Amniotic stem cell (primary cell): ENCODE measurements around the gene PPEF2.
"Not testable (repeated sequence)": the region's sequence is repeated elsewhere in the genome, so short reads cannot be mapped to it uniquely, and the experiment has no call there.

Source experiments
- DNase-seq: peaks from one replicate; lab custom pipeline; 2025; lab: John Stamatoyannopoulos, UW

PPEF2 gene, protein sequence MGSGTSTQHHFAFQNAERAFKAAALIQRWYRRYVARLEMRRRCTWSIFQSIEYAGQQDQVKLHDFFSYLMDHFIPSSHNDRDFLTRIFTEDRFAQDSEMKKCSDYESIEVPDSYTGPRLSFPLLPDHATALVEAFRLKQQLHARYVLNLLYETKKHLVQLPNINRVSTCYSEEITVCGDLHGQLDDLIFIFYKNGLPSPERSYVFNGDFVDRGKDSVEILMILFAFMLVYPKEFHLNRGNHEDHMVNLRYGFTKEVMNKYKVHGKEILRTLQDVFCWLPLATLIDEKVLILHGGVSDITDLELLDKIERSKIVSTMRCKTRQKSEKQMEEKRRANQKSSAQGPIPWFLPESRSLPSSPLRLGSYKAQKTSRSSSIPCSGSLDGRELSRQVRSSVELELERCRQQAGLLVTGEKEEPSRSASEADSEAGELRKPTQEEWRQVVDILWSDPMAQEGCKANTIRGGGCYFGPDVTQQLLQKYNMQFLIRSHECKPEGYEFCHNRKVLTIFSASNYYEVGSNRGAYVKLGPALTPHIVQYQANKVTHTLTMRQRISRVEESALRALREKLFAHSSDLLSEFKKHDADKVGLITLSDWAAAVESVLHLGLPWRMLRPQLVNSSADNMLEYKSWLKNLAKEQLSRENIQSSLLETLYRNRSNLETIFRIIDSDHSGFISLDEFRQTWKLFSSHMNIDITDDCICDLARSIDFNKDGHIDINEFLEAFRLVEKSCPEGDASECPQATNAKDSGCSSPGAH

DNA sequence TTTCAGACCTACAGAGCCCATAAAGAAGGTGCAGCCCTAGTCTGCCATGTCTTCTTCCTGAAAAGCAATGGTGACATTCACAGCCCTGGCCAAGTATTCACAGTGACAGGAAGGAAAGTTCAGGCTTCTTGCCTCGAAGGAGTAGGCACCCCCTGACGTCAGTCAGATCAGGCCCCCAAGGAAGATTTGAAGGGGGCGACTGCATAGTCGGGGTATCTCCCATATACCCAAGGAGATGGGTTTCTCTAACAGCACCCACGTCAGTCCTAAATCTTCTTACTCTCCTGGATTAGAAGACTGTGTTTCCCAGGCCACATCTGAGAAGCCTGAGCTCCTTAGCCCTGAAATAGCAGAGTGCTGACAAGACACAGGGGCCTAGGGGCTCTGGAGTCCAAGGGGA is at the start of gene PPEF2:
PPEF2 (minus strand) TSS at position 101 of the 400 bp plus-strand sequence. CDS start 6,127 bp downstream, outside the sequence.
- DNase-seq: no peak

DNA sequence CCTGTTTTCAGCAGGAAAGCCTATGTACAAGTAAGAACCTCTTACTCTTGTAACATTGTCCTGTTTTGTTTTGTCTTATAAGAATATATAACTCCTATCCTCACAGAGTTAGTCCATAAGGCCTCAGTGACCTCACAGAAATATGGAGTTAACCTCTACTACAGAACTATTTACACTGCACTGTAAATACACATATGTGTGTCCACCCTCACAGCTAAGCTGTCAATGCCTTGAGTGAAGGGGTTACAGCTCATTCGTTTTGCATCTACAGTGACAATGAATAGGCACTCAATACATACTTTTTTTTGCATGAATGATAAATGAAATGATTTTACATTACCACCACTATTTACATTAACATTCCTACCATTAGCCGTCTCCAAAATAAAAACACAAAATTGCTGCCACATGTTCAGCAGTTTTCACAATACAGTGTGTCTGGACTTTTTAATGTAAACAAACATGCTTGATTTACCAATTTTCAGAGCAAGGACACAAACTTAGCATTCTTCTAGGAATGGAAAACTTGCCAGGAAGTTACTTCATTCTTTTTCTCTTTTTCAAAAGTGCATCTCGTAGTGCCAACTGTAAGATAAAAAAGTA is 48.1 kb upstream of the PPEF2 start:
- no peak for DNase-seq

DNA sequence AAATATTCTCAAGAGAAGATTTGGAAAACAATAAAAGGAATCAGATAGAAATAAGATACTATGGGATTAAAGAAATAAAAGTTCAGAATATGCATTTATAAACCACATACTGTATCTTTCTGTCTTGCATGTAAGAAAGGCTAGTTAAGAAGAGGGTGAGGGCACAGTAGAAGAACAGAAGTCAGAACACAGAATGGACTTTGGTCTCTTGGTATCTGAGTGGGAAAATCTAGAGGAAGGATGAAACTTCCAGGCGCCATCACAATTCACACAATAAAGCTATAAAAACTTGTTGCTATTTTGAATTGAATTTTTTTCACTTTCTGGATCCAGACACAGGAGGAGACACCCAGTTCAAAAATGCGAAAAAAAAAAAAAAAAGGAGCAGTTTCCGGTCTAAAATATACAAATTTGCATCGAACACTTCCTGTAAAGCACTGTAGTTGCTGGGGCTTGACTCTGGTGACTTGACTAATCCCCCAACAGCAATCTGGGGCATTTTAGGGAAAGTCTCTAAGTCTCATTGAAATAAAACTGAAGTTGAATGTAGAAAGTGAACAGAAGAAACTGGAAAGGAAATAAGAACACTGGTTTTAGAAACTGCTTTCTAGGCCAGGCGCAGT is 46.7 kb upstream of the PPEF2 start:
- no peak for DNase-seq

DNA sequence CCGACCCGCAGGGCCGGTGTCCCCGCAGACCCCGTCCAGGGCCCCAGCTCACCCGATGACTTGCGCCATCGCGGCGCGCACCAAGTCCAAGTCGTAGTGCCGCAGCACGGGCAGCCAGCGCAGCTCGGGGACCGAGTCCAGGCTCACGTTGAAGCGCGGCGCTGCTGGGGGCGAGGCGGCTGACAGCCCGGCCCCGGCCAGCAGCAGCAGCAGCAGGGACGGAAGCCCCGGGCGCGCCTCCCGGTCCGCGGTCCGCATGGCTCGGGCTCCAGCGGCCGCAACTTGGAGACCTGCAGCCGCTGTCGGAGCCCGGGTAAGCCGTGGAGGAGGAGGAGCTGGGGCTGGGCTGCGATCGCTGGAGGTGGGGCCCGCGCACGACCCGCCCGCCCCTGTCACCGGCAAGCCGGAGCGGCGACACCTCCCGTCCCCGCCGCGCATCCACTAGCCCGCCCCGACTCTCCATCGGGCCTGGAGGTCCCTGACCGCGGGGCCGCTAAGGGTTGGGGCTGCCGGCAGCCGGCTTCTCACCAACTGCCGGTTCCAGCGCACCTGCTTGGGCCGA is 38.5 kb upstream of the PPEF2 start, which contains the start of gene NAAA:
NAAA (minus strand) TSS at position 322 of the 562 bp plus-strand sequence; CDS start at position 258, 64 bp downstream.
- peak; percentile 36 for DNase-seq

DNA sequence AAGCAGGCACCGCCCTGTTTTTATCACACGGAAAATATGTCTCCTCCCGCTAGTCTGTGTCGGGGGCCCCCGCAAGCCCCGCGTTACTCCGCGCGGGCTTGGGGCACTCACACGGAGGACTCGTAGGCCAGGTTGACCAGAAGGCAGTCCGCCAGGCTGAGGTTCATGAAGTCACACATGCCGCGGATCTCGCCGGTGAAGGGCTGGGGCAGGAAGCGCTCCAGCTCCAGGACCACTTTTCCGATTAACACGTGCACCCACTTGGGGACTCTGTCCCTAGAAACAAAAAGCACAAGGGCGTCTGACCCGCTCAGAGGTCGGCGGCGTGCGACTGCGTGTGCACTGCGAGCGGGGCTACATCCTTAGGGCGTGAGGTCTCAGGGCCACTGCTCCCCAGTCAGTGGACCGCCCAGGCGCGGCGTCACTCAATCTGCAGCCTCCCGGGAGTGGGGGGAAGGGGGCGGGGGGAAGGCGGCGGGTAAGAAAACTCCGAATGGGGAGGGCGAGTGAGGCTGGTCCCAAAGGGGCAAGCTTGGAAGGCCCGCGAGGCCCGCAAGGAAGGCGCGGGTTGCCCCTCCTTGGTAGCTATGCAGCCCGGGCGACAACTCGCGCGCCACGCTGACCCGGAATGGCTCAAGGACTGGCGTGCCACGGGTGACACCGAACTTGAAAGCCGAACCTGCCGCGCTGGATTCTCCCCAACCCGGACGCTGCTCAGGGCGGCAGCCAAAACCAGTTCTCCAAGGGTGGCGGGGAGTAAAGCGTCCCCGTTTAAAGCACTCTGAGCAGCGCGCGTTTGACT is 37.8 kb upstream of the PPEF2 start:
- DNase-seq: peak; percentile 10

DNA sequence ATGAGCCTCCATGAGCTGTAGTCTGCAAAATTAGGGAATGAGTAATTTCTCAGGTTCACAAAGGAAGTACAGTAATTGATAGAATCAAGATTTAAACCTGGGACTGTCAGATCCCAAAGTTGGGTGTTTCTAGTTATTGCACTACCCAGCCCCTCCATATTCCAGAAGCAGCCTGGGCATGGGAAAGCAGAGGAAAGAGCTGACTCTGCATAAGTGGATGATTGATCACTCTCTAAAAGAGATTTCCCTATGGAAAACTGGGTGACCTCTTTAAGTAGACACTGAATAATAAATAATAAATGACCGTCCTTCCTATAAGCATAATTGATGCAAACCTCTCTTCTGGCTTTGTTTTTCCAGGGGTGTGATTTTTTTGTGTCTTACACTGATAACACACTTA is 33.4 kb upstream of the PPEF2 start:
- no peak for DNase-seq

DNA sequence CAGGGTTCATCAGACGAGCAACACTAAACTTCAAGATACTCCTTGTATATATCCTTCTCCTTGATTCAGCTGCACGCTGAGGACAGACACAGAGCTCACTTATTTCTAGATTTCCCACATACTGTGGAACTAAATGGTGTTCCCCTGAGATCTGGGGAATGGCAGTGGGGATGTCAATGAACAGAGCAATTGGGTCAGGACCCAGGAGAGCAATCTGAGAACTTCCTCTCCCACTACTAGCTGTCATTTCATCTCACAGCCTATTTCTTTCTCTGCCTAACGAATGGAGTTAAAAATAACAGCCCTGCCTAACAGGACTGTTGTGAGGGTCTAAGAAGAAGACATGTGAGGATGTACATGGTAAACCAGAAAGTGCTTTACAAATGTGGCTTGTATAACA is 27.9 kb upstream of the PPEF2 start:
- no peak for DNase-seq

DNA sequence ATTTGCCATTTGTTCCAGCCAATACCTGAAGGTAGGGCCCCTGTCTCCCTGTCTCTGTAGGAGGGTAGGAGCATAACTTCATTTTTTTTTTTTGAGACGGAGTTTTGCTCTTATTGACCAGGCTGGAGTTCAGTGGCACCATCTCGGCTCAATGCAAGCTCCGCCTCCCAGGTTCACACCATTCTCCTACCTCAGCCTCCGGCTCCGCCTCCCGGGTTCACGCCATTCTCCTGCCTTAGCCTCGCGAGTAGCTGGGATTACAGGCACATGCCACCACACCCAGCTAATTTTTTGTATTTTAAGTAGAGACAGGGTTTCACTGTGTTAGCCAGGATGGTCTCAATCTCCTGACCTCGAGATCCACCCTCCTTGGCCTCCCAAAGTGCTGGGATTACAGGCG is 22.7 kb upstream of the PPEF2 start:
- DNase-seq: not testable (repeated sequence)

DNA sequence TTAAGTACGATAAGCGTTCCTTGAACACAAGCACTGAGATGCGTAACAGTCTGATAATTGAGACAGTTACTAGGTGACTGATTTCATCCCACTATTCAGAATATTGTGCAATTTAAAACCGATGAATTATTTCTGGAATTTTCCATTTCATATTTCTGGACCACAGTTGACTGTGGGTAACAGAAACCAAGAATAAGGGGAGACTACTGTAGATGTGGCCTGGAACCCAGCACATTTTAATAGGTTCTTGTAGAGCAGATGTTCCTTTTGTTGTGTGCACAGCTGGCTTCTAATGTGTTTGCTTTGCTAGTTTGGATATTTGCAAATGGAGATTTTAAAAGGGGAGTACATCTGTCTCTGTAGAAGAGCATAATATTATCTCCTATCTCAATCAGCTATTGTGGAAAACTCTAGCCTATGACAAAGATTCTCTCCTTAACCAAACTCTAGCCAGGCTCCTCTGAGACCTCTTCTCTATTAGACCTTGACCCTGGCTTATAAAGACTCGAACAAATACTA is 22.1 kb upstream of the PPEF2 start:
- no peak for DNase-seq

DNA sequence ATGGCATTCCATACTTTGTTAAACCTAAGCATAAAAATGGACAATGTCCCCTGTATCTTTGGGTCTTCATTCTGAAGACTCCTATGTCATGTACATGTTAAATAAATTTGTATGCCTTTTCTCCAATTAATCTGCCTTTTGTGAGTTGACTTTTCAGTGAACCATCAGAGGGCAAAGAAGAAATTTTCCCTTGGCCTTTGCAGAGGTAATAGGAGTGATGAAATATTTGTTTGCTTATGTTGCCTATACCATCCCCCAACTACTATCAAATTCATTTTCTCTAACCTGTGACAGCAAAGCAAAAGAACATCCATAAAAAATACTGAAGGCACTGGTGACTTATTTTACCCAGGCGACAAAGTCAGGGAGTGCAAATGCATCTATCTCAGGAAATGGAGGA is 20.3 kb upstream of the PPEF2 start:
- no peak for DNase-seq

DNA sequence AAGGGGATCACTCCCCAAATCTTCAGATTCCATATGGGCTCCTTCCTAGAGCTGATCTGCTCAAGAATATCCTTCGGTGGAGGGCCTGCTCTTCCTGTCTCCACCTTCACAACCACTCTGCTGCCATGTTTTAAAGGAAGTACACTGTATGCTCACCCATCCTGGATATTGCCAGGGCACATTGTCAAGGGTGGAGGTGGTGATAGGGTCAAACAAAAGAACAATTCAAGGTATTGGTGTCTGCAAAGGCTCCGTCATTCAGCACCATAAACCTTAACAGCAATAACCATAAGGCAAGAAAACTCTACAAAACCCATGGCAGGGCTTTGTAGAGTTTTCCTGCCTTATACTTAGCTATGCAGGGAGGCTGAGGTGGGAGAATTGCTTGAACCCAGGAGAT is 19.7 kb upstream of the PPEF2 start:
- DNase-seq: no peak

DNA sequence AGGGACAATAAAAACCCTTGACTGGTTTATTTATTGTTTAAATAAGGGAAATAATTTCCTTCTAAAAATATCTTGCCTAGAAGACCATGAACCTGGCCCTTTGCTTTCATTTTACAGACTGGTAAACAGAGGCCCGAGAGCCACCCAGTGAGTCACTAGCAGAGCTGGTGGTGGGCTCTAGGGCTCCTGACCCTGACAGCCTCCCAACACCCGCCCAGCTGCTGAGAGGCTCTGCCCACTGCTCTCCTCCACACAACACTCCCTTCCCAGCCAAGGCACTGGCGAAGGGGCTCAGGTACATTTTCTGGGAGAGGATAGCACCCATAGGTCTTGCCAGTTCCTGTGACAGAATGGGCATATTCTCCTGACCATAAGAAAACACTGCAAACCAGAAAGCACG is 18.1 kb upstream of the PPEF2 start:
- DNase-seq: no peak

DNA sequence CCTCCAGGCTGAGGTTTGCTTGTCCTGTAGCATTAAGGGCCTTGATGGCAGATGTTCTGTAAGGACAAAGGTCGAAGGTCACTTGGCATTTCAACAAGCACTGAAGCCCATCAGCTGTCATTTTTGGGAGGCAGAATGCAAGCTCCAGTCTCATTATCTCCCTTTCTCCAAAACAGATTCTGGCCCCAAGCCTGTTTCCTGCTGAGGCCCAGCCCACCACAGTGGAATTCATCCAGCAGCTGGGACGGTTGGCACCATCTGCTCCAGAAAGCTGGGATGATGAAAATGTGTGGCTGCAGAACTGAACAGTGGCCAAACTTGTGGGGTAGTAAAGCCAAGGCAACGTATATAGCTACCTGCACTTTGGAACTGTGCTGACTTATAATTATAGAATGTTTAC is 17.7 kb upstream of the PPEF2 start:
- no peak for DNase-seq

DNA sequence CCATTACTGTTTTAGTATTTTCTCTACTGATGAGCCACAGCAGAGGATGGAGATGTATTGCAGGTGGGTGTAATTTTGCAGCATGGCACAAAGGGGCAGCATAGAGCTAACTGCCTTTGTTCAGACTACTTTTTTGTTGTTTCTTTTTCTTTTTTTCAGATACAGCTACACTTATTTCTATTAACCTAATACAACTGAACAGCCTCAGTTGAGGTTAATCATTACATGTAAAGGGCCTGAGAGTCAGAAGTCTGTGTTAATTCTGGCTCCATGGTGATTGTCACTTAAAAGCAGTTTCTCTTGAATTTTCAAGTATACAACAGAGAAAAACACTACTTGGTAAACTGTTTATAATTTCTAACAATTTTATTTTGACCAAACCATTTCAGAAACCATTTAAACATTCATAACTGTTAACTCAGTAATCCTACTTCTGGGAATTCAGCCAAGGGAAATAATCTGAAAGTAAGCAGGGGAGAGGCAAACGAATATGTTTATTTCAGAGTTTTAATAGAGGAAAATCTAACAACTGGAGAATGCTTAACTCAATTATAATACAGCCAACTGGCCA is 13.9 kb upstream of the PPEF2 start:
- DNase-seq: peak; percentile 25

DNA sequence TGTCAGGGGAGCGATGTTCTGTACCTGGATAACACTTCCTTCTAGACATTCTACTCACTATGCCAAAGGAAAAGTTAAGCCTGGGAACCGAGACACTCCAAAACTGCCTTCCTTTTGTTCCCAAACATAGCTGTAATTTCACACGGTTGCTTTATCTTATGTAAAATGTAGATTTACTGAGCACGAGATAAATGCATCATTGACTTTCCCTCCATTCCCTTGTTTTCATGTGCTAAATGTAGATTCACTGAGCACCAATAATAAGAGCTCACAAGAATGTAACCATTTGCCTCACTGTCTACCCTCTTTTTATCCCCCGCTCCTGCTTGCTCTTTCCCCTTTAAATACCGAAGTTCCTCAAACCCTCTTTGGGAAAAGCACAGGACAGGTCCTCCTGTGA is 10.7 kb upstream of the PPEF2 start:
- DNase-seq: no peak

DNA sequence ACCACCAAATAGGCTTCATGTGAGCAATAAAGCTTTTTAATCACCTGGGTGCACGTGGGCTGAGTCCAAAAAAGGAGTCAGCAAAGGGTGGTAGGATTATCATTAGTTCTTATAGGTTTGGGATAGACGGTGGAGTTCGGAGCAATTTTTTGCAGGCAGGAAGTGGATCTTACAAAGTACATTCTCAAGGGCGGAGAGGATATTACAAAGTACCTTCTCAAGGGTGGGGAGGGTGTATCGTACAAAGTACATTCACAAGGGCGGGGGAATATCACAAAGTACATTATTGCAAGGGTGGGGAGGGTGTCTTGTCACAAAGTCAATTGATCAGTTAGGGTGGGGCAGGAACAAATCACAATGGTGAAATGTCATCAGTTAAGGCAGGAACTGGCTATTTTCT is 8.6 kb upstream of the PPEF2 start:
- not testable (repeated sequence) for DNase-seq

DNA sequence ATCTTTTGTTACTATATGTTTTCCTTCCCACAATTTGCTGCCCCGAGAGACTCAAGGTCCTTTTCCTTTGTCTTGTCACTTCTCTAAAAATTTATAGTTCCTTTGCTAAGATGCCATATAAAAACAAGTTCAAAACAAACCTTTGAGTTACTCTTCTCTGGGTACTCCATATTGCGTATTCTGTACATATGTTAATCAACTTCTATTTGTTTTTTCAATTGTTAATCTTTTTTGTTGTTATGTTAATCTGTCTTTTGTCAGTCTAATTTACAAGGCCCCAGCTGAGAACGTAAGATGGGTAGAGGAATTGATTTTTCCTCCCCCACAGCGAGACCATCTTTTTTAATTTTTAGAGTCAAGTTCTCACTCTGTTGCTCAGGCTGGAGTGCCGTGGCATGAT is 7.2 kb upstream of the PPEF2 start:
- no peak for DNase-seq

DNA sequence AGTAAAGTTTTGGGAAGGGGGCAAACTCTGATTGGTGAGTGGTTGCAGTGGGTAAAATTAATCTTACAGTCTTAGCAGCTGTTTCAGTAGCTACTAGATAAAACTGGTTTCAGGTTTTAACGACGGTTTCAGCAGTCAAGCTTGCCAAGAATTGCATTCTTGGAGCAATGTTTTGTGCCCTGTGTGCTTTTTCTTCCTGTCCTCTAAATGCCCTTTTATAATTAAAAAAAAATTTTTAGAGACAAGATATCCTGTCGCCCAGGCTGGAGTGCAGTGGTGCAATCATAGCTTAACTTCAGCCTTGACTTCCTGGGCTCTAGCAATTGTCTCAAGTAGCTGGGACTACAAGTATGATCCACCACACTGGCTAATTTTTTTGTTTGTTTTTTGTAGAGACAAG is 6.3 kb upstream of the PPEF2 start:
- DNase-seq: no peak

DNA sequence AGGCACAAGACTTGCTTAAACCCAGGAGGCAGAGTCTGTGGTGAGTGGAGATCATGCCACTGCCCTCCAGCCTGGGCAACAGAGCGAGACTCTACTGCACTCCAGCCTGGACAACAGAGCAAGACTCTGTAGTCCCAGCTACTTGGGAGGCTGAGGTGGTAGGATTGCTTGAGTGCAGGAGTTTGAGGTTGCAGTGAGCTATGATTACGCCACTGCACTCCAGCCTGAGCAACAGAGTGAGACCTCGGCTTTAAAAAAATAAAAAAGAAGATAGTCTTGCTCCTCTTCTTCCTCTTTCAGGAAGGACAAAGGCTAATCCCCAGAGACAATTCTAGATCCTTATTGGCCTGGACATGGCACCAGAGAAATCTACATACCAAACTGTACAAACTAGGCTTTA is 5.7 kb upstream of the PPEF2 start:
- DNase-seq: no peak

DNA sequence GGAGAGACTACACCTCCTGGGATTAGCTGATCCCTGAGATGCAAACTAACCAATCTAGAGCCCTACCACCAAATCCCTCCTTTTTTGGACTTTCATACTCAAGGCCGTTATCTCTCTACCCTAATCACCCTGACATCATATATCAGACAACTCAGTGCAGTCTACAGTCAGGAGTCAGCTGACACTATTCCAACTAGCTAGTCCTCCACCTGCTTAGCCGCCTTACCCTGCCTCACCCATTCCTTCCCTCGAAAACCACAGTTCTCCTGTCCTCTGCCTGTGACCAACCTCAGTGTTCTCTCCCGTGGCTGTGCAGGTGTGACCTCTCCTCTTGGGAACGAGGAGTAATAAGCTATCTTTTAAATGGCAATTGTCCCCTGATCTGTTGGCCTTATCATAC is 1.8 kb upstream of the PPEF2 start:
- no peak for DNase-seq

DNA sequence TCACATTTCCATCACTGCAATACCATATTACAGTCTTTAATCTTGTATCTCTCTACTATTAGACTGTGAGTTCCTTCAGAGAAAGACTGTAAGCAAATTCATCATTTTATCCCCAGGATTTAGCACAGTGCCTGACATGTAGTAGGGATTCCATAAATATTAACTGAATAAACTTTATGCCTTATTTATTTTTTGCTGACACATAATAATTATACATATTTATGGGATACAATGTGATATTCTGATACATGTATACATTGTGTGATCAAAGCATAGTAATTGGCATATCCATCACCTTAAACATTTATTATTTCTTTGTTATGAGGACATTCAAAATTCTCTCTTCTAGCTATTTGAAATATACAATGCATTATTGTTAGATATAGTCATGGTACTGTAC is 3.7 kb downstream of the PPEF2 start:
- no peak for DNase-seq
